Measurements from ENCODE around the gene TGFBR3L.
"Not testable (repeated sequence)": the region's sequence is repeated elsewhere in the genome, so short reads cannot be mapped to it uniquely, and the experiment has no call there.

TGFBR3L gene

GRCh38 chr19:7917267-7918061 is 2.8 kb downstream of the TGFBR3L start:
- DNase-seq (ENCODE audit: low read depth, low spot score) = no peak

GRCh38 chr19:7918062-7918614 is 3.5 kb downstream of the TGFBR3L start:
- DNase-seq (ENCODE audit: low read depth, low spot score) = not testable (repeated sequence)

DNA sequence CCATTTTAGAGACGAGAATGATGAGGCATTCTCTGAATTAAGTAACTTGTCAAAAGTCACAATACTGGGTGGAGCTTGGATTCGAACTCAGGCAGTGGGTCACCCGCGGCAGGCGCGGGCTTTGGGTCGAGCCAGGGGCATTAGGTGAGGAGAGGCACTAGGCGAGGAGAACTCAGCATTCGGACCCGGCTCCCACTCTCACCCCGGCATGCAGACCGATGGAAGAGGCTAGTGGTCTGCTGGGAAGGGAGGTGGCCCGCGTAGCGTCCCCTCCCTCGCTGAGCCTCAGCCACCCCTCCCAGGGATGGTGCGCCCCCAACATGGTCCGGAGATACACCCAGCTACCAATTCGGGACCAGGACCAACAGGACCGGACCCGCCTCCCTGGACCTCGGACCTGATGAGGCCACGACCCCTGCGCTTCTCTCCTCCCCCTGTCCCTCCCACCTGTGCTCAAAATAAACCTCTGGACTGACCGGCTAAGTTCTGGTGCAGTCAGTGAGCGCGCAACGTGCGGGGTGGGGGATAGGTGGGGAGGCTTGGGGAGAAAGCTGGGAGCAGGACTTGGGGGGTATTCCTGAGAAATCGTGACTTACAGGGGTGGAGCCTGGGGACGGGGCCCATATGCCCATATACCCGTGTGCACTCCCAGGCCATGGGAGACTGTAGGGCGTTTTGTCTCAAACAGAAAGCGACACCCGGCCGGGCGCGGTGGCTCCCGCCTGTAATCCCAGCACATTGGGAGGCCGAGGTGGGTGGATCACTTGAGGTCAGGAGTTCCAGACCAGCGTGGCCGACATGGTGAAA is 4.2 kb downstream of the TGFBR3L start:
- DNase-seq (ENCODE audit: low read depth, low spot score) = no peak

GRCh38 chr19:7919610-7920518 is 5.2 kb downstream of the TGFBR3L start, which contains the start of gene SNAPC2:
TSS of gene SNAPC2 (plus strand) at chr19:7920338. CDS start at chr19:7920367, 29 bp downstream.
- peak; percentile 91 for DNase-seq (ENCODE audit: low read depth, low spot score)

DNA sequence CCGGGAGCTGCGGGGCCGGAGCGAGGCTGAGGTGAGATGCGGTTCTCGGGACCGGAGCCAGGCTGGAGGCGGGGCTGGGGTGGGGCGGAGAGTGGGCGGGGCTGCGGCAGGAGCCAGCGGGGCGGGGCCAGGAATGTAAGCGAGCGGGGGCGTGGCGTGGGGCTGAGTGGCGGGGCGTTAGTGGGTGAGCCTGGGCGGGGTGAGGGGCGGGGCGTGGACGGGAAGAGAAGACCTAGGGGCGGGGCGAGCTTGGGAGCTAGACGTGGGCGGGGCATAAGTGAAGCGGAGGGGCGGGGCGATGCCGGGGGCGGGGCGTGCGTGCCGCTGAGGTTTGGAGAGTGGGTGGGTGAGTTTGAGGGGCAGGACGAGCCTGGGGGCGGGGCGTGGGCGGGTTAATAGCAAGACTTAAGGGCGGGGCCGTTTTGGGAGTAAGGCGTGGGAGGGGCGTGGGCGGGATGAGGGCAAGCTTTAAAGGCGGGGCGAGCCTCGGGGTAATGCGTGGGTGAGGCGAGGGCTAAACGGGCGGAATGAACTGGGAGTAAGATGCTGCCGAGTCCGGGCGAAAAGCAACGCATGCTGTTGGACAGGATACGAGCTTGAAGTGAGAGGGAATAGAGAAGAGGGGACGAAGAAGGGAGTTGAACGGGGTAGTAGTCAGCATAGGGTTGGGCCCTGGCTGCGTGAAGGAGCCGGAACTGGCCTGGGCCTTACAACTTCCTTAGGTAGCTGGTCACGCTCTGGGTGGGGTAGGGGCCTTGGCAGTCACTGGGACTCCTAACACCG is 6.1 kb downstream of the TGFBR3L start:
- DNase-seq (ENCODE audit: low read depth, low spot score) = peak; percentile 99

DNA sequence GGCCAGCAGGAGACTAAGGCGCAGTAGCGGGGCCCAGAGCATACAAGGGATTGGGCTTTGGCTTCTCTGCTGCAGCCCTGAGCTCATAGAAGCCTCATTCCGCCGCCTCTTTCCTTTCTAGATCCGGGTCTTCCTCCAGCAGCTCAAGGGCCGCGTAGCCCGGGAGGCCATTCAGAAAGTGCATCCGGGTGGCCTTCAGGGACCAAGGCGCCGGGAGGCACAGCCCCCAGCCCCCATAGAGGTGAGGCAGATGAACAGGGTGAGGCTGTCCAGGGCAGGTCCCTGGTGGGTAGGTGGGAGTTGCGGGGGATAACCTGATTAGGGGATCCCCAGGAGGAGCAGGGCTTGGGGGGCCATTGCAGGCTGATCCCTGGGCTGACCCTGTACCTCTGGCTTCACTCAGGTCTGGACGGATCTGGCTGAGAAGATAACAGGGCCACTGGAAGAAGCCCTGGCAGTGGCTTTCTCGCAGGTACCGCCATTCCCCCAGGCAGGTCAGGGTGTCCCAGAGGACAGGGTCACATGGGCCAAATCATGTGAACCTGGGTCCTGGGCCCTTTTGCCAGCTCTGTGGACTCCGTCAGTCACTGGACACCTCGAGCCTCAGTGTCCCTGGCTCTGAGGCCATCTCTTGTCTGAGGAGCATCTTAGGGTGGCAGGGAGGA is 6.8 kb downstream of the TGFBR3L start:
- no peak for DNase-seq (ENCODE audit: low read depth, low spot score)

GRCh38 chr19:7921967-7922835 is 7.6 kb downstream of the TGFBR3L start:
- DNase-seq (ENCODE audit: low read depth, low spot score) = no peak

DNA sequence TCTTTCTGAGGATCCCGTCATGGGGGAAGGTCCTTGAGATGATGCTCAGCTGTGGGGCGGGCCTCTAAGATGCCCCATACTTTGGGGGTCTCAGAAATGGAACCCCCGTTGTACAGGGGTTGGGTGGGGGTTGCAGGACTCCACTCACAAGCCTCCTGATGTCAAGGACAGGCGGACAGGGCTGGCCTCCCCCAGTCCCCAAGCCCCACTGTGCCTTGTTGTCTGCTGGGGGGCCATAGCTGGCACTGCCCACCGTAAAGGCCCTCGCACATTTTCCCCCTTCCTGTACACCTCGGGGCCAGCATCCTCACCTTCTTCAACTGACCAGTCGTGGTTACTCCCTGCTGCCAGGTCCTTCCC is 8.2 kb downstream of the TGFBR3L start:
- no peak for DNase-seq (ENCODE audit: low read depth, low spot score)

GRCh38 chr19:7923295-7924191 is 8.9 kb downstream of the TGFBR3L start:
- DNase-seq (ENCODE audit: low read depth, low spot score) = no peak

DNA sequence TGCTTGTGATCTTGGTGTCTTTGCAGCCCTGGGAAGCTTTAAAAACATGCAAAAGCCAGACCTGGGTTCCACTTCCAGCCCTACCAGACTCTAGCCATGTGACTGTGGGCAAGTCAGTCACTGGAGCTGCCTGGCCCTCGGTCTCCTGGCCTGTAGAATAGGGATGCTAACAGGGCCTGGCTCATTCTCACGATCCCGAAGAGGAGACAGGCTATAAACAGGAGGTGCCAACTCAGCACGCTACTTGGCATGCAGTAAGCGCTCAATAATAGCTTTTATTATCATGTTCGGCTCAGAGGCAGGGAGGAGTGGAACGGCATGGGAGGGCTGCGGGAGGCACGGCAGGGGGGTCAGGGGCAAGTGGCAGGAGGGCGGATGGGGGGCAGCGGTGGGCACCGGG is 9.6 kb downstream of the TGFBR3L start:
- DNase-seq (ENCODE audit: low read depth, low spot score) = no peak

DNA sequence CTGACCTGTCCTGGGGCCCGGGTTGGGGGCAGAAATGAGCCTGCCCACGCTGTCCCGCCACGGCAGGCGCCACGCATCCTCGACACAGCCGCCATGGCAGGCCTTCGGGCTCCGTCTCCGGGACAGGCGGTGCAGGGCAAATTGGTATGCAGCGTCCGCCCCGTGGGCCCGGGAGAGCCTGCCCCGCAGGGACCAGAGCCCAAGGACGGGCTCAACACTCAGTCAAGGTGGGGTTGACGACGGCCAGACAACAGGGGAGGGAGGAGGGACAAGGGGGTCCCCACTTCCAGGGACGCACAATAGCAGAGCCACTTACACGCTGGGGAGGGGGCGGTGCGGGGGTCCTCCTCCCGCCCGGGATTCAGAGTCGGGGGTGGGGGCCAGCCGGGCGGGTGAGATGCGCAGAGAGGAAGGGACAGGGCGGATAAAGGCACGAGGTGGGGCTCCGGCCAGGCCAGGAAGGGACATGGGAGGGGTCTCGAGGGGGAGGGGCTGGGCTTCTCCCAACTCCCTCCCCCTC is 10.1 kb downstream of the TGFBR3L start:
- DNase-seq (ENCODE audit: low read depth, low spot score) = no peak

DNA sequence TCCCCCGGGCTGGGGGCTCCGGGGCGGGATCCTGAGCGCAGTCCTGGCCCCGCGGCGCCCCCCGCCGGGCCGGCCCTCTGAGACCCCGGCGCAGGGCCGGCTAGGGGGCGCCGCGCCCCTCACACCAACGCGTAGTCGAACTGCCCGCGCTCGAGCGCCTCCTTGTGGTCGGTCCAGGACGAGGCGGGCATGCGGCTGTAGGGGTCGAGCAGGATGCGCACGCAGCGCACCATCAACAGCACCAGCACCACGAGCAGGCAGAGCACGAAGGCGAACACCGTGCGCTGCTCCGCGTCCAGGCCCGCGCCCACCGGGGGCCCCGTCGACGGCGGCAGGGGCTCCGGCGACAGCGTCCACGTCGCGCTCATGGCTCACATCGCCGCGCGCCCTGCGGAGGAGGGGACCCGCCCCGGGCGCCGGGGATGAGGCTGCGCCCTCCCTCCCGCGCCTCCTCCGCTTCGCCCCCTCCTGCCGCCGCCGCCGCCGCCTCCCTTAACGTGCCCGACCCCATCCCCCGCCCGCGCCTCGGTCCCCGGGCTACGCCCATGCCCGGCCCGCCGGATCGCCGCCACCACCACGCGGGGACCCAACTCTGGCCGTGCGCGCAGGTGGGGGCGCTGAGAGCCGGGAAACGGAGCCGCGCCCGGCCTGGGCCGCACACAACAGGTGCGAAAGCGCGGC is 10.7 kb downstream of the TGFBR3L start:
- DNase-seq (ENCODE audit: low read depth, low spot score) = peak; percentile 65

GRCh38 chr19:7926021-7926726 is 11.5 kb downstream of the TGFBR3L start, which contains the start of gene CTXN1:
TSS of gene CTXN1 (minus strand) at chr19:7926135. CDS start at chr19:7925538, 597 bp downstream.
- peak; percentile 57 for DNase-seq (ENCODE audit: low read depth, low spot score)

DNA sequence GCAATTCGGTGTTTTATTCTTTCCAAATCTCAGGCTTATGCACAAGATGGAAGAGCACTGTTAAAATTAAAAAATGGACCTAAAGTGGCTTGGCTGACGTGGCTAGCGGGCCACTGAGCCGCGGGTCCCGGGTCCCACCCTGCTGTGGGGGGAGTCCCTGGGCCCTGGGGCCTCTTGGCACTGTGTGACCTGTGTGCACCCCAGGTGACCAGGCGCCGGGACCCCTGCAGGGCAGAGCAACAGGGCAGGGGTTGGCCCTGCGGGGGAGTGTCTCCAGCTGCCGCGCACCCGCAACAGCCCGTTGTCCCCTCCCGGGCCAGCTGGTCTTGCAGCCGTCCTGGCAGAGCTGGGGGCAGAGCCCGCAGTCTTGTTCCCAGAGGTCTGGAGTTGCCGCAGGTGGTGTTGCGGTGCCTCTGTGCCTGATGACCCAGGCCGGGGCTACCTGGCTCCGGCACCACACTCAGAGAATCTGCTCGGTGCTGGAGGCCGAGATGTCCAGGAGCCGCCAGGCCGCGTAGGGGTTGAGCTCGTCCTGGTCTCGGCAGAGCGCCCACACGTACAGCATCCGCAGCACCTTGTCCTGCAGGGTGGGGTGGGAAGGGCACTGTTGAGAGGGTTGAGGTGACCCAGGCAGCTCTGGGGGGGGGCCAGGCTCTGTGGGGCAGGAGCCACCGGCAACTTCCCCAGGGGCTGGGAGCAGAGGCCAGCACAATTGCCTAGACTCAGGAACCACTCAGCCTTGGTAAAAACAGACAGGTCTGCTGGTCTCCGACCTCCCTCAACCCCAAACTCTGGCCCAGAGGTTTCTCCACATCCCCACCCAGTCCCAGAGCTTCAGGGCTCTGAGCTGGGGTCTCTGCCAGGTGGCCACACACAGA is 12.3 kb downstream of the TGFBR3L start:
- no peak for DNase-seq (ENCODE audit: low read depth, low spot score)

DNA sequence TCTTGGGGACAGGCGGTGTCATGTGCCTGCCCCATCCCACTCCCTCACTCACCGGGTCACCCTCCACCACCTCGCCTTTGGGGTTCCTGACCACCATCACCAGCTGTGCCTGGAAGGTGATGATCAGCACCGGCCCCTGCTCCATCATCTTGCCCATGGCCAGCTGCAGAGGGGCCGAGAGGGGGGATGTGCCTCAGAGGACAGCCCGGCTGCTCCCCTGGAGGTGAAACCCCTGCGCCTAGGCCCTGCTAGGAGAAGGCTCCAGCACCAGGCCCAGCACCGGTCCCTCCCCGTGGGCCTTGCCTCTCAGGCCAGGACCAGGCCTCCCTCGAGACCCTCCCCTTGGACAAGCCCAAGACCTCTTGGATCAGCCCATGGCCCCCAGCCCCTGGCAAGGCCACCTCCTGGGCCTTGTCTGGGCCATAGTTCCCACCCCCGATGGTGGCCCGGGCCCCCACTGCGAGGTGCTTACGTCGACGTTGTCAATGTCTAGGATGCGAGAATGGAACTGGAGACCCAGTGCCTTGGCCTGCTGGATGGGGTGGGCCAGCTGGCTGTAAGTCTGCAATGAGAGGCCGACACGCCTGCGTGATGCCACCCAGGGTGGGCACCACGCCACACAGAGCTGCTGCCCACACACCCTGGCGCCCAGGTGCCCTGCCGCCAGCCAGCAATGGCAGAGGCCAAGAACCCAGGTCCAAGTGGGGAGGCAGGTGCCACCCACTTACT is 13.1 kb downstream of the TGFBR3L start:
- no peak for DNase-seq (ENCODE audit: low read depth, low spot score)
